ENCODE measurements around the gene TMEM132D. TPM values are rescaled to one million over a fixed set of nuclear protein-coding genes. Genes with fewer than 3 reads are reported as not detected.
A peak's percentile ranks its signal among the peaks of the same experiment; 100 is the strongest.

The TMEM132D gene
- total and polyA plus RNA-seq, 2 of the 4 experiments (the other 2 are of a cell fraction): not detected

DNA sequence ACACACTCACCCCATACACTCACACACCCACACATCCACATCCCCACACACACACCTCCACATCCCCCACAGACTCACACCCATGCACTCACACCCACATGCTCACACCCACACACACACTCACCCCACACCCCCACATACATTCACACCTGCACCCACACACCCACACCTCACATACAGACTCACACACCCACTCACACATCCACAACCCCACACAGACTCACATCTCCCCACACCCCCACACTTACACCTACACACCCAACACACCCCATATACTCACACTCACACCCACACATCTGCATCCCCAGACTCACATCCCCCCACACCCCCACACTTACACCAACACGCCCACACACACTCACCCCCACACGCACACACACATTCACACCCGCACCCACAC, 878.8 kb downstream of the TMEM132D start:
- Histone ChIP-seq H3K4me2 (ENCODE audit: low read depth, low read length) (no peak overlapping the region), H2AFZ (replicated peaks; ENCODE audit: low read length, poor library complexity) (no peak overlapping the region), H3K4ac (ENCODE audit: low read depth, low read length) (no peak overlapping the region), H4K5ac (ENCODE audit: low read depth, low read length) (no peak overlapping the region), H4K8ac (ENCODE audit: low read depth in 2 of 2, low read length in 2 of 2) (no peak overlapping the region), H2AK5ac (ENCODE audit: low read depth, low read length) (no peak overlapping the region), H3K56ac (ENCODE audit: extremely low read depth, insufficient read depth, low read length) (no peak overlapping the region), H2BK15ac (ENCODE audit: low read depth, low read length) (no peak overlapping the region), H4K20me1 (ENCODE audit: insufficient read depth, low read length) (no peaks in the 10 kb centered on the region), H3K27me3 (ENCODE audit: control insufficient read depth, insufficient read depth, low read length) (no peaks in the 10 kb centered on the region), H3K36me3 (ENCODE audit: control insufficient read depth, insufficient read depth, low read length) (no peaks in the 10 kb centered on the region), H3K9me3 (ENCODE audit: control insufficient read depth, insufficient read depth, low read length) (peaks cover 29% of the 10 kb centered on the region; the same call in 1 of the 2 replicates), H3K23ac (ENCODE audit: low read depth, low read length) (no peak overlapping the region), H2BK20ac (ENCODE audit: low read depth, low read length) (no peak overlapping the region), H3K27ac (ENCODE audit: insufficient read depth, low read length) (no peak overlapping the region), H3K4me3 (ENCODE audit: insufficient read depth, low read depth, low read length) (no peak overlapping the region), H3K79me1 (ENCODE audit: low read depth in 1 of 2, low read length in 2 of 2) (no peaks in the 10 kb centered on the region), H4K91ac (ENCODE audit: insufficient read depth, low read depth, low read length) (no peak overlapping the region), H3K9me1 (ENCODE audit: insufficient read depth, low read length) (no peaks in the 10 kb centered on the region), H3K4me1 (ENCODE audit: control insufficient read depth, insufficient read depth, low read length) (no peaks in the 10 kb centered on the region), H3K9ac (ENCODE audit: low read depth, low read length) (no peak overlapping the region), H3K14ac (replicated peaks; ENCODE audit: low read depth, low read length) (no peak overlapping the region), H2BK120ac (ENCODE audit: low read depth, low read length) (no peak overlapping the region), H3K18ac (ENCODE audit: low read depth, low read length) (no peak overlapping the region), H2BK5ac (ENCODE audit: low read depth, low read length, poor library complexity, severe bottlenecking) (peak overlapping the region; percentile 67), H2AK9ac (replicated peaks; ENCODE audit: low read depth, low read length, poor library complexity) (no peak overlapping the region)
- no TSS peak for BruUV-seq (replicated peaks)
- ChIA-PET CTCF (no interaction called here), POLR2A (ENCODE audit: unreplicated experiment) (no interaction called here)
- in situ Hi-C loops (cut with MboI; ENCODE audit: low sequenced_read_pairs) (no loop called here), intact Hi-C loops (cut with micrococcal nuclease) (no loop called here), dilution Hi-C loops (cut with HindIII; ENCODE audit: low sequenced_read_pairs, unreplicated experiment) (no loop called here)
- no peak for ATAC-seq (ENCODE audit: low read depth)
- TF ChIP-seq RCOR1 (IDR thresholded peaks at IDR 0.05; ENCODE audit: insufficient replicate concordance, low read length) (no peak), MAFK (IDR thresholded peaks at IDR 0.05; ENCODE audit: low read depth, low read length) (no peak), MXI1 (IDR thresholded peaks at IDR 0.05; ENCODE audit: borderline replicate concordance, low read depth, low read length) (no peak), SMC3 (IDR thresholded peaks at IDR 0.05; ENCODE audit: low read depth, low read length) (no peak), RFX5 (IDR thresholded peaks at IDR 0.05; ENCODE audit: low read depth, low read length) (no peak), CHD1 (IDR thresholded peaks at IDR 0.05; ENCODE audit: low read depth, low read length) (no peak), FOS (IDR thresholded peaks at IDR 0.05; ENCODE audit: low read depth, low read length) (no peak), RAD21 (IDR thresholded peaks at IDR 0.05; ENCODE audit: low read length) (no peak), NFE2L2 (IDR thresholded peaks at IDR 0.05; ENCODE audit: low read depth, low read length) (no peak), POLR2A (IDR thresholded peaks at IDR 0.05; ENCODE audit: low read depth, low read length) (no peak)
- TF ChIP-seq, protein P1, sequence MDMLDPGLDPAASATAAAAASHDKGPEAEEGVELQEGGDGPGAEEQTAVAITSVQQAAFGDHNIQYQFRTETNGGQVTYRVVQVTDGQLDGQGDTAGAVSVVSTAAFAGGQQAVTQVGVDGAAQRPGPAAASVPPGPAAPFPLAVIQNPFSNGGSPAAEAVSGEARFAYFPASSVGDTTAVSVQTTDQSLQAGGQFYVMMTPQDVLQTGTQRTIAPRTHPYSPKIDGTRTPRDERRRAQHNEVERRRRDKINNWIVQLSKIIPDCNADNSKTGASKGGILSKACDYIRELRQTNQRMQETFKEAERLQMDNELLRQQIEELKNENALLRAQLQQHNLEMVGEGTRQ (IDR thresholded peaks at IDR 0.05; ENCODE audit: low read depth, low read length): no peak
- TF ChIP-seq, protein P2, sequence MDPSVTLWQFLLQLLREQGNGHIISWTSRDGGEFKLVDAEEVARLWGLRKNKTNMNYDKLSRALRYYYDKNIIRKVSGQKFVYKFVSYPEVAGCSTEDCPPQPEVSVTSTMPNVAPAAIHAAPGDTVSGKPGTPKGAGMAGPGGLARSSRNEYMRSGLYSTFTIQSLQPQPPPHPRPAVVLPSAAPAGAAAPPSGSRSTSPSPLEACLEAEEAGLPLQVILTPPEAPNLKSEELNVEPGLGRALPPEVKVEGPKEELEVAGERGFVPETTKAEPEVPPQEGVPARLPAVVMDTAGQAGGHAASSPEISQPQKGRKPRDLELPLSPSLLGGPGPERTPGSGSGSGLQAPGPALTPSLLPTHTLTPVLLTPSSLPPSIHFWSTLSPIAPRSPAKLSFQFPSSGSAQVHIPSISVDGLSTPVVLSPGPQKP (IDR thresholded peaks at IDR 0.05; ENCODE audit: borderline replicate concordance, low read depth, low read length): no peak
- TF ChIP-seq, protein P3, sequence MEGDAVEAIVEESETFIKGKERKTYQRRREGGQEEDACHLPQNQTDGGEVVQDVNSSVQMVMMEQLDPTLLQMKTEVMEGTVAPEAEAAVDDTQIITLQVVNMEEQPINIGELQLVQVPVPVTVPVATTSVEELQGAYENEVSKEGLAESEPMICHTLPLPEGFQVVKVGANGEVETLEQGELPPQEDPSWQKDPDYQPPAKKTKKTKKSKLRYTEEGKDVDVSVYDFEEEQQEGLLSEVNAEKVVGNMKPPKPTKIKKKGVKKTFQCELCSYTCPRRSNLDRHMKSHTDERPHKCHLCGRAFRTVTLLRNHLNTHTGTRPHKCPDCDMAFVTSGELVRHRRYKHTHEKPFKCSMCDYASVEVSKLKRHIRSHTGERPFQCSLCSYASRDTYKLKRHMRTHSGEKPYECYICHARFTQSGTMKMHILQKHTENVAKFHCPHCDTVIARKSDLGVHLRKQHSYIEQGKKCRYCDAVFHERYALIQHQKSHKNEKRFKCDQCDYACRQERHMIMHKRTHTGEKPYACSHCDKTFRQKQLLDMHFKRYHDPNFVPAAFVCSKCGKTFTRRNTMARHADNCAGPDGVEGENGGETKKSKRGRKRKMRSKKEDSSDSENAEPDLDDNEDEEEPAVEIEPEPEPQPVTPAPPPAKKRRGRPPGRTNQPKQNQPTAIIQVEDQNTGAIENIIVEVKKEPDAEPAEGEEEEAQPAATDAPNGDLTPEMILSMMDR (conservative IDR thresholded peaks at IDR 0.05; ENCODE audit: low read depth, low read length): no peak
- DNase-seq: no peak
- 40% methylated on average over 1 of the region's 3 CpGs; no CpG with 5 or more reads in 1 of the 2 experiments for WGBS, 2 experiments (ENCODE audit: extremely low coverage in 2 of 2, insufficient read length in 1 of 2)
